Hematopoietic multipotent progenitor cell treated with erythropoietin and hydrocortisone succinate and interleukin-3 and kit ligand, for 17 days (in vitro differentiated cells): ENCODE results near the gene NOXA1.
"Not testable (repeated sequence)": the region's sequence is repeated elsewhere in the genome, so short reads cannot be mapped to it uniquely, and the experiment has no call there.

ENCODE experiments used
- DNase-seq: peaks from one replicate; pipeline ENCODE4 v3.0.0-alpha.2; 2015; ENCODE audit warnings: low spot score

Gene NOXA1

GRCh38 chr9:137465000-137465719 is 42.0 kb downstream of the NOXA1 start:
- no peak for DNase-seq

GRCh38 chr9:137465720-137466388 is 42.7 kb downstream of the NOXA1 start:
- DNase-seq = no peak

GRCh38 chr9:137466389-137467085 is 43.3 kb downstream of the NOXA1 start:
- DNase-seq = not testable (repeated sequence)

- DNase-seq = no peak
Measured at GRCh38 chr9:137467161-137467581, 44.0 kb downstream of the NOXA1 start.

GRCh38 chr9:137467896-137468295 is 44.7 kb downstream of the NOXA1 start:
- no peak for DNase-seq

- DNase-seq = no peak
Measured at GRCh38 chr9:137470785-137471184, 47.6 kb downstream of the NOXA1 start.

GRCh38 chr9:137474271-137474670 is 51.1 kb downstream of the NOXA1 start:
- no peak for DNase-seq

- DNase-seq = no peak
Measured at GRCh38 chr9:137475666-137476065, 52.5 kb downstream of the NOXA1 start.

- no peak for DNase-seq
Measured at GRCh38 chr9:137476856-137477255, 53.7 kb downstream of the NOXA1 start.

- no peak for DNase-seq
Measured at GRCh38 chr9:137477778-137478612, 54.8 kb downstream of the NOXA1 start.

GRCh38 chr9:137478613-137478961 is 55.4 kb downstream of the NOXA1 start:
- no peak for DNase-seq

- no peak for DNase-seq
Measured at GRCh38 chr9:137478962-137479861, 56.0 kb downstream of the NOXA1 start.

GRCh38 chr9:137479892-137480685 is 56.9 kb downstream of the NOXA1 start:
- no peak for DNase-seq

GRCh38 chr9:137480686-137481683 is 57.8 kb downstream of the NOXA1 start:
- DNase-seq = no peak

GRCh38 chr9:137482094-137482781 is 59.0 kb downstream of the NOXA1 start:
- no peak for DNase-seq
